ENCODE data around the gene KHDC3L.

The KHDC3L gene

GRCh38 chr6:73392188-73392587 lies 29.7 kb downstream of the KHDC3L start:
- peak; percentile 83 for TF ChIP-seq NFIC (IDR thresholded peaks at IDR 0.05)

DNA sequence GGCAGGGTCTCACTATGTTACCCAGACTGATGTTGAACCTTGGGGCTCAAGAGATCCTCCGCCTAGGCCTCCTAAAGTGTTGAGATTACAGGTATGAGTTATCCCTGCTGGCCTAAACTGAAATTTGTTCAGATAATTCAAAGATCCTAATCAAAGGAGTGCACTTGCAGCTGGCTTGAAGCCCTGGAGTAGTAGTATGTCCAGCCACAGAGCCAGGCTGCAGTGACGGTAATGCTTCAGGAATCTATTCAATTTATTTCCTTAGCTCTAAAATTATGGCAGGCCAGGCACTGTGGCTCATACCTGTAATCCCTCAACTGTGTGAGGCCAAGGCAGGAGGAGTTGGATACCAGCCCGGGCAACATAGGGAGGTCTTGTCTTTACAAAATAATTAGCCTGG lies 30.8 kb downstream of the KHDC3L start:
- no peak for TF ChIP-seq REST (IDR thresholded peaks at IDR 0.05; ENCODE audit: low read depth)
- TF ChIP-seq ZBTB7A (IDR thresholded peaks at IDR 0.05; ENCODE audit: low read depth): no peak
- TF ChIP-seq, protein P1, sequence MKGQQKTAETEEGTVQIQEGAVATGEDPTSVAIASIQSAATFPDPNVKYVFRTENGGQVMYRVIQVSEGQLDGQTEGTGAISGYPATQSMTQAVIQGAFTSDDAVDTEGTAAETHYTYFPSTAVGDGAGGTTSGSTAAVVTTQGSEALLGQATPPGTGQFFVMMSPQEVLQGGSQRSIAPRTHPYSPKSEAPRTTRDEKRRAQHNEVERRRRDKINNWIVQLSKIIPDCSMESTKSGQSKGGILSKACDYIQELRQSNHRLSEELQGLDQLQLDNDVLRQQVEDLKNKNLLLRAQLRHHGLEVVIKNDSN (IDR thresholded peaks at IDR 0.05): no peak
- no peak for TF ChIP-seq TAF1 (IDR thresholded peaks at IDR 0.05; ENCODE audit: low read depth)
- no peak for TF ChIP-seq NFIC (IDR thresholded peaks at IDR 0.05)
- no peak for TF ChIP-seq RAD21 (IDR thresholded peaks at IDR 0.05; ENCODE audit: low read depth)
- TF ChIP-seq EGR1 (IDR thresholded peaks at IDR 0.05): no peak

- TF ChIP-seq, protein P1 (IDR thresholded peaks at IDR 0.05): peak; percentile 88
- peak; percentile 41; the same call in 1 of the 2 replicates for TF ChIP-seq CREB1 (IDR thresholded peaks at IDR 0.05; ENCODE audit: low read depth)
- no peak for TF ChIP-seq EP300 (IDR thresholded peaks at IDR 0.05; ENCODE audit: borderline replicate concordance)
- 0 out of 2 replicates have a peak, but pooled peaks have one; percentile 7 for TF ChIP-seq TEAD4 (IDR thresholded peaks at IDR 0.05)
- TF ChIP-seq NFIC (IDR thresholded peaks at IDR 0.05): no peak
- TF ChIP-seq YY1 (IDR thresholded peaks at IDR 0.05; ENCODE audit: low read depth): no peak
- peak; percentile 74 for TF ChIP-seq EGR1 (IDR thresholded peaks at IDR 0.05)
- 0 out of 2 replicates have a peak, but pooled peaks have one; percentile 31 for TF ChIP-seq TAF1 (IDR thresholded peaks at IDR 0.05; ENCODE audit: low read depth)
- peak; percentile 95 for TF ChIP-seq MAX (IDR thresholded peaks at IDR 0.05)
Observed at GRCh38 chr6:73394577-73395354, 32.3 kb downstream of the KHDC3L start, which contains the start of gene DDX43. Gene DDX43, plus strand, starts transcription at chr6:73394828. Its CDS starts 78 bp downstream, at chr6:73394906.

- TF ChIP-seq EP300 (IDR thresholded peaks at IDR 0.05; ENCODE audit: borderline replicate concordance): no peak
- no peak for TF ChIP-seq EGR1 (IDR thresholded peaks at IDR 0.05)
- no peak for TF ChIP-seq NFIC (IDR thresholded peaks at IDR 0.05)
- no peak for TF ChIP-seq CEBPB (IDR thresholded peaks at IDR 0.05)
Observed at GRCh38 chr6:73395875-73396274, 33.4 kb downstream of the KHDC3L start.

DNA sequence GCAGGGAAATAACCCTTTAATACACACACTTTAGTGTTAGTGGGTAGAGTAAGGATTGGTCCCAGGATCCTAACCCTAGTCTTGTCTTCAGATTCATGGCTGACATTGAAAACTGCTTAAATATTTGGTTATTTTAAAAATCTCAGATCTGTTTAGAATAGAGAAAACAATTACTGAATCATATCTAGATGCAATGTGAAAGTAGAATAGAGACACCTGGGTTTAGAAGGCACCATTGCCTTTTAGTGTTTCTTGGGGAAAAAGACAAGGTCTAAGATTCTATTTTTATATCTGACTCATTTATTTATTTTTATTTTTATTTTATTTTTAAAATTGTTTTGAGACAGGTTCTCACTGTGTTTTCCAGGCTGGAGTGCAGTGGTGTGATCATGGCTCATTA lies 38.2 kb downstream of the KHDC3L start:
- TF ChIP-seq MAX (IDR thresholded peaks at IDR 0.05): no peak
- TF ChIP-seq ZBTB7A (IDR thresholded peaks at IDR 0.05; ENCODE audit: low read depth): no peak

DNA sequence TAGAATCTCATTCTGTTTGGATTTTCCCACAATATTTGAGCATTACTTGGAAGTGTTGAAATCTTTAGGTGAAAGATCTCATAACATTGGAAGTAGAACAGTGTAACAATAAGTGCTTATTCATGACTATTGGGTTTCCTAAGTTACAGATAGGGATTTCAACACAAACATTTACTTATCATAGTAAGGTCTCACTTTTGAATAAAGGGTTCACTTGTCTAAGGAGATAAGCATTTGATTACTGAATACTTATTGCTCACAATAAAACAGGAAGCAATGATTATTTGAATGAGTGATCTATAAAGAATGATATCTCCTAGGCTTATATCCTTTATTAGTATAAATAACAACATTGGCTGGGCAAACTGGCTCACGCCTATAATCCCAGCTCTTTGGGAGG lies 46.9 kb downstream of the KHDC3L start:
- no peak for TF ChIP-seq RAD21 (IDR thresholded peaks at IDR 0.05; ENCODE audit: low read depth)
- no peak for TF ChIP-seq NFIC (IDR thresholded peaks at IDR 0.05)
- no peak for TF ChIP-seq TCF12 (IDR thresholded peaks at IDR 0.05; ENCODE audit: low read depth)
- TF ChIP-seq, protein P1 (IDR thresholded peaks at IDR 0.05): no peak
- no peak for TF ChIP-seq ZBTB7A (IDR thresholded peaks at IDR 0.05; ENCODE audit: low read depth)
- no peak for TF ChIP-seq EGR1 (IDR thresholded peaks at IDR 0.05)
- TF ChIP-seq TAF1 (IDR thresholded peaks at IDR 0.05; ENCODE audit: low read depth): no peak
- no peak for TF ChIP-seq MAX (IDR thresholded peaks at IDR 0.05)
- TF ChIP-seq CEBPB (IDR thresholded peaks at IDR 0.05): no peak
- no peak for TF ChIP-seq FOXM1 (IDR thresholded peaks at IDR 0.05; ENCODE audit: borderline replicate concordance, low read depth)
- no peak for TF ChIP-seq TEAD4 (IDR thresholded peaks at IDR 0.05)
- no peak for TF ChIP-seq EP300 (IDR thresholded peaks at IDR 0.05; ENCODE audit: borderline replicate concordance)
- TF ChIP-seq CREB1 (IDR thresholded peaks at IDR 0.05; ENCODE audit: low read depth): no peak
- no peak for TF ChIP-seq REST (IDR thresholded peaks at IDR 0.05; ENCODE audit: low read depth)
- no peak for TF ChIP-seq YY1 (IDR thresholded peaks at IDR 0.05; ENCODE audit: low read depth)
